Upper lobe of left lung (tissue), 4 donors: ENCODE results near the gene SRBD1.
A peak's percentile ranks its signal among the peaks of the same experiment; 100 is the strongest.

Experiments
- CTCF ChIP-seq, 6 experiments: fragments of 450-650 bp in 4 of 6; fragments of 200-600 bp in 2 of 6; sonication (generic) in 2 of 6; IDR thresholded peaks; one replicate each; pipeline ENCODE4 v1.5.1; 2016 to 2019; ENCODE audit warnings: antibody characterized with exemption in 6 of 6
- POLR2A ChIP-seq, 4 donors: fragments of 450-650 bp; IDR thresholded peaks; one replicate each; pipeline ENCODE4 v1.5.1; 2016 to 2017; ENCODE audit warnings: antibody characterized with exemption in 4 of 4, mild to moderate bottlenecking in 2 of 4
- POLR2AphosphoS5 ChIP-seq, 2 donors: sonication (generic); formaldehyde crosslinking; IDR thresholded peaks; one replicate each; pipeline ENCODE4 v1.5.1; 2017; ENCODE audit warnings: antibody characterized with exemption in 2 of 2

- TF ChIP-seq POLR2AphosphoS5 (IDR thresholded peaks at IDR 0.05) (no peak), CTCF (IDR thresholded peaks at IDR 0.05) (no peak), POLR2A (IDR thresholded peaks at IDR 0.05) (peak in 1 of 4 donors; percentile 70)
Measured at GRCh38 chr2:45649858-45650811, 39.1 kb upstream of the SRBD1 start.
